Activated CD4-positive, CD25-positive, alpha-beta regulatory T cell treated with anti-CD3 and anti-CD28 coated beads, Interleukin-2, amount 50 U/mL, for 16 hours (primary cell): ENCODE results near the gene IL4I1.
A peak's percentile ranks its signal among the peaks of the same experiment; 100 is the strongest.

ENCODE experiments used
- DNase-seq: peaks from one replicate; pipeline ENCODE4 v3.0.0-alpha.2; 2020; ENCODE audit warnings: low read depth, low spot score

Gene IL4I1

DNA sequence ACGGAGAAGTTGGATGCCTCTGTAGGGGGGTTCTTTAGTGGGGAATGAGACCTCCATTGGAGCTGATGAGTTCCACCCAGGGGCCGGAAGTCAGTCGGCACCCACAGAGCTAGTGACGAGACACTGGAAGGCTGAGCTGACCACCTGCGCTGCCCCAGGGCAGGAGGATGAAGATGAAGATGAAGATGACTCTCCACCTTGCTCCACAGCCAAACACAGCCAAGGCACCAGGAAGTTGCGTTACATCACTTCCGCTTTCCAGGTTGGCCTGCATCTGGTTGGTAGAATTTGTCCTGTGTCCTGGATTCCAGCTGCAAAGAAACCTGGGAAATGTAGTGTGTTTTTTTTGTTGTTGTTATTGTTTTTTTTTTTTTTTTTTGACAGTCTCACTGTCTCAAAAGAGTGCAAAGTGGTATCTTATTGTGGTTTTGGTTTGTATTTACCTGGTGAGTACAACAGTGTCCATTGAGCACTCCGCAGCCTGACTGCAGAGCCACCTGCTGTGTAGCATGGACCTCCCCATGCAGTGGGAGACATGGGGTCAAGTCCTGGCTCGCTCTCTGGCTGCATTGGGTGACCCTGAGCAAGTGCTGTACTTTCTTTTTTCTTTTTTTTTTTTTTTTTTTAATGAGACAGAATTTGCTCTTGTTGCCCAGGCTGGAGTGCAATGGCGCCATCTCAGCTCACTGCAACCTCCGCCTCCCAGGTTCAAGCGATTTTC, 17.3 kb downstream of the IL4I1 start:
- no peak for DNase-seq

DNA sequence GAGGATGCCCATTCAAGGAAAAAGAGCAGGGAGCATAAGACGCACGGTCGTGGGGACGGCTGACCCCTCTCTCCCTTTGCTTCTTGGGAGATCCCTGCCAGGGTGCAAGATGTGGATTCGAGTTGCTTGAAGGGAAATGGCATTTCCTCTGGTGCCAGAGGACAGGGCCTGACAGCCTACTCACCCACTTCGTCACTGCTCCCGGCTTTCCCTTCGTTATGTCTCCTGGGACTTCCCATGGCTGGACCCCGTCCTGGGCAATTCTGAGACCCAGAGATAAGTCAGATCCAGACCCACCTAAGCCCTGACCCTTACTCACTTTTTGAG, 18.0 kb downstream of the IL4I1 start:
- DNase-seq: no peak

DNA sequence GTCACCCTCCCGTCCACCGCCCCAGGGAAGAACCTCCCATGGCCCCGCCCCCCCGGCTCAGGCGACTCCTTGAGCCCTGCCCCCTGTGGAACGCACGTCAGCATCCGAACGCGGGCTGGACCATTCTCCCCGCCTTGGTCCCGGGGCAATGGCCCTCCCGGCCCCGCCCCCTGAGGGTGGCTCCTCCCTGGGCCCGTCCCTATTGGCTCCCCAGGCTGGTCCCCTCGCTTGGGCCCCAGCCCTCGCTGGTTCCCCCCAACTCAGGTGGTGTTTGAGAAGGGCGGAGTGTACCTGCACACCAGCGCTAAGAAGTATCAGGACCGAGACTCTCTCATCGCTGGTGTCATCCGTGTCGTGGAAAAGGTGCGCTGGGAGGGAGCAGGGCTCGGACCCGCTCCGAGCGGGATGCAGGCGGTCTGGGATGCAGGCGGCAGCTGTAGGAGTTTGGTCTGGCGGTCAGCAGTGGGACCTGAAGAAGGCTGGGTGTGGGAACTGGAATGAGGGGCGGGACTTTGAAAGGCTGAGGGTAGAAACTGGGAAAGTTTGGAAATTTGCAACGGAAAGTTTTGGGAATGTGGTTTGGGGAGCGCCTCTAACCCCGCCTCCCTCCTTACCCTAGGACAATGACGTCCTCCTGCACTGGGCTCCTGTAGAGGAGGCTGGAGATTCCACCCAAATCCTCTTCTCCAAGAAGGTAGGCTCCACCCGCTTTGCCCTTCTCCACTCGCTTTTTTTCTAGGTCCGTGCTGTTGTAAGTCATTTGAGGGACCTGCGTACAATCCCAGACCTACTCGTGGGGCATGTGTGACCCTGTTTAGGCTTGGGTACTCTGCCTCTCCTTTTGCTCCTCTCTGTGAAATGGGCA, 18.6 kb downstream of the IL4I1 start:
- DNase-seq: peak; percentile 99

DNA sequence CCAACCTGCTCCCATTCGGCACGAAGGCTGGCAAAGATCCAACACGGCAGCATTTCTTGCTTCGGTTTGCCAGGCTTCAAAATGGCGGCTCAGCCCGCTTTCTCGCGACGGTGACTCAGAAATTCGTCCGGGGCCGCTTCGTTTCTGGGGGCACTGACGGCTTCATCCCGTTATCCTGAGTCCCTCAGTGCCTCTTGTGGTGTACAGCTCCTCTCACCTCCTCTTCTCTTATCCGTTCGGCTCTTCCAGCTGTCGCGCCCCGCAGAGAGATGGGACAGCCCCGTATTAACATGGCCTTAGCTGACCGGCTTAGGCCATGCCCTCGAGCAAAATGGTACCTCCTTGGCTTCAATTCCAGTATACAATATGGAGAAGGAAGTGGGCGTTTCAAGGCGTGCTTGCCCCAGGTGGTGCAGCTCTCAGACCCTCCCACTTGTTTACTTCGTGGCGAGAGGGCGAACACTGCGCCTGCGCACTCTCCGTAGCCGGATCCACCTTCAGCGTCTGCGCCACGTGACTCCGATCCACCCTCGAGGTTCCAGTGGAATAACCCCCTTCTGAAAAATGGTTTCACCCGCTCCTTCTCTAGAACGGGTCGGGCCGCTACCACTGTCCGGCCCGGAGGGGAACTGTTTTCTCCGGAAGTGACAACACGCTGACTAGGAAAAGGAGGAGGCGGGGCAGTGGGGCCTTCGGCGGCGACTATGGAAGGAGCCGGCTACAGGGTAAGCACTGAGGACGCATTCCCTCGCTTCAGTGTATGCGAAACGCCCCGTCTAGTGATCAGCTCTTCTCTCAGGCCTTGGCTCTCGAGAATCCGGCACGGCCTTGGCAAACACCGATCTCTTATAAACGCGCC, 19.4 kb downstream of the IL4I1 start, which contains the start of the genes AKT1S1 and TBC1D17:
AKT1S1 (minus strand) TSS at position 336 of the 859 bp plus-strand sequence. CDS start 4,060 bp downstream, outside the sequence.
TBC1D17 (plus strand) TSS at position 683 of the 859 bp plus-strand sequence; CDS start at position 705, 22 bp downstream.
- DNase-seq: peak; percentile 95

DNA sequence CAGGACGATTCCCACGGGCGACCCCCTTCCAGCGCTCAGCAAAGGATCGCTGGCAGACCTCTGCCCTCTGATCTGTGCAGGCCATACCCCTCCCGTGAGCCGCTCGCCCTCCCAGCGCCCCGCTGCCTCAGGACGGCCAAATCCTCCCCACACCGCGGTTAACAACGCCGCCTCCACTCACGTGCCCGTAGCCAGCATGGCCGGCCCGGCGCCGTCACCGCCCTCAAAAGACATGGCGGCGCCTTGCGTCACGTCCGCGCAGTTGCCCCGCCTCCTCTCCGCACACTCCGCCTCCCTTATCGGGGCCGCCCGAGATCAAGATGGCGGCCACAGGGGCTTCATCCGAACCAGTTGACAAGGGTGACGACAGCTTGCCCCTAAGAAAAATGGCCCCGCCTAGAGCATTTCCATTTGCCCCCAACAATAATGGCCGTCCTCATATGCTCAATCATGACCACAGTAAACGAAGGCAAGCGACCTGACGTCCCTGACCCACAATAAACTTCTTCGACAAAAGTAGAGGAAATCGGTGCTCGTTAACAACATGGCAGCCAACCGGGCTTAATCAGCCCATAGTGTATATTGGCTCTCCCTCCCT, 20.2 kb downstream of the IL4I1 start:
- peak; percentile 95 for DNase-seq

DNA sequence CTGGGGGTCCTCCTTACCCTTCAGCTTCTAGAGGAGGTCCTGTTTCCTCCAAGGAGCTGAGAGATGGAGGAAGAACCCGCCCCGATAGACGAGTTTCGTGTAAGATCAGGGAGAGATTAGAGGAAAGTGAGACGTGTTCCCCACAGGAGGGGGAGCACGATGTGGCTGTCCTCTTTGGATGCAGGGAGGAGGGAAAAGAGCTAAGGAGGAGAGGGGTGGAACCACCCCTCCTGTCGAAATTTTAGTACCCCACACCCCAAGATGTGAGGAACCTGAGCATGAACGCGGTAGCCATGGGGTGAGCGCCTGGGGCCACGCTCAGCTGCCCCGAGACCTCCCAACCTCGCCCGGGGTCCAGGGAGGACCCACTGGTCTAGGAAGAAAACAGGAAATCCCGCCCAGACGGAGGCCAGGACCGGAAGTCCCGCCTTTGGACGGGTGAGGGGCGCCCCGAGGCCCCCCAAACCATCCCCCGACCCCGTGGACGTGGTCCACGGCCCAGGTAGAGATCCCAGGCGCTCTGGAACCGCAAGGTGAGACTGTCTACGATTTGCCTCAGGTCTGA, 20.7 kb downstream of the IL4I1 start:
- no peak for DNase-seq

DNA sequence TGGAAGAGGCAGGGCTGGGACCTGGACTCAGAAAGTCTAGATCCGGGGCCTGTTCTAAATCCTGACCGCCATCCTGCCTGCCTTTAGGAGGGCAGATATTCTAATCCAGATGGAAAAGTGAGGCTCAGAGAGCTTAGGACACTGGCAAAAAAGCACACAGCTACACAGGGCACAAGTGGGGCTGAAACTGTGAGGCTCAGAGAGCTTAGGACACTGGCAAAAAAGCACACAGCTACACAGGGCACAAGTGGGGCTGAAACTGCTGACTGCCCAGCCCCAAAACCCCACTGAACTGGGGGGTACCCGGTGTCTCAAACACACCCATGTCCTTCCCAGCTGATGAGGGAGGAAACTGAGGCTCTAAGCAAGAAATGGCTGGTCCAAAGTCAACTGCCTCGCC, 21.5 kb downstream of the IL4I1 start:
- DNase-seq: no peak

DNA sequence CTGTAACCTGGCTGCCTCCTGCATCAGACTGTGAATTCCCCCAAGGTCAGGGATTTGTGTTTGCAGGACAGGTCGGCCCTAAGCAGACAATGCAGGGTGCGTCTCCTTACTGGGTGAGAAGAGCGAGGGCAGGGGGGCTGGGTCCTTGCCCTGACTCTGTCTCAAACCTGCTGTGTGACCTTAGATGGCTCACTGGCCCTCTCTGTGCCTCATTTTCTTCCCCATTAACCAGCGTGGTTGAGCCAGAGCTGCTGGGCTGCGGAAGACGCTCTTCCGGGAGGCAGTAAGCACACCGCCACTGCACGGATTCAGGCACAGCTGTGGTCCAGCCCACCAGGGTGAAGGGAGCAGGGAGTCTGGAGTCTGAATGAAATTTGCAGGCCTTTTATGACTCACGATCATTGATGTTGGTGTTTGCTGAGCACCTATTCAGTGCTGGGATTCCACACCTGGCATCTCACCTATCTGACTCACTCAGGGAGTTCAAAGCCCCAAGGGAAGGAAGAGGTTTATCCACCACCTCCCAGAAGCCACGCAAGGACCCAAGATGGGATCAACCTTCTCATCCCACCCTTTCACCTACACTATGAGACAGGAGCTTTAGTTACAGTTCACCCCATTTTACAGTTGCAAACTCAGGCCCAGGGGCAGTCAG, 22.1 kb downstream of the IL4I1 start:
- no peak for DNase-seq

DNA sequence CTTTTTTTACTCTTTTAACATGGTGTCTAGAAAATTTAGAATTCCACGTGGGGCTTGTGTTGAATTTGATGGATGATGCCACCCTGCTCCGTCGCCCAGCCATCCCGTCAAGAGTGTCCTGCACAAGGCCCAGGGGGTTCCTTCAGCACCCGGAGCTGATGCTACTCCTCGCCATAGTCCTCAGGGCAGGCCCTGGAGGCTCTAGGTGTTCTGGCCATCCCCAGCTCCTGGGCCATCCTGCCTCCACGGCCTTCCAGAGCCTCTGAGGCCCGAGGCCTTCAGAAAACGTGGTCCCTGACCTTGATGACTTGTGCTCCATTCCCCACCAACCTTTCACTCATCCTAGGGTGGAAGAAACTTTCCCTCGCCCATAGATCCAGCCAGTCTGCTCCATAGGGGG, 22.9 kb downstream of the IL4I1 start:
- DNase-seq: no peak

DNA sequence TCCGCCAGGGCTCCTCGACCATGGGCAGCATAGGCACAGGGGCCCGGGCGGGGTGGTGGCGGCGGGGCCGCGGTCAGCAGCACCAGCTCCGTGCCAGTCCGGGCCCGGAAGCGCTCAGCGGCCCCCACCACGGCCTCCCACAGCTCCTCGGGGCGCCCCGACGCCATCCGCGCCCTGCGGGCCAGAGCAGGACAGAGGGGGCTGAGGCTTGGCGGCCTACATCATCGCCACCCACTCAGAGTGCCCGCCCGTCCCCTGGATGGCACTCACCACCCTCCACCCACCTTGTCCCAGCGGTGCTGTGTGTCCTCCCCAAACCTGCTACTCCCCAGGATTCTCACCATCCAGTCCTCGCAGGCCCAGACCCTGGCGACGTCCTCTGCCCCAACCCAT, 23.6 kb downstream of the IL4I1 start:
- no peak for DNase-seq

DNA sequence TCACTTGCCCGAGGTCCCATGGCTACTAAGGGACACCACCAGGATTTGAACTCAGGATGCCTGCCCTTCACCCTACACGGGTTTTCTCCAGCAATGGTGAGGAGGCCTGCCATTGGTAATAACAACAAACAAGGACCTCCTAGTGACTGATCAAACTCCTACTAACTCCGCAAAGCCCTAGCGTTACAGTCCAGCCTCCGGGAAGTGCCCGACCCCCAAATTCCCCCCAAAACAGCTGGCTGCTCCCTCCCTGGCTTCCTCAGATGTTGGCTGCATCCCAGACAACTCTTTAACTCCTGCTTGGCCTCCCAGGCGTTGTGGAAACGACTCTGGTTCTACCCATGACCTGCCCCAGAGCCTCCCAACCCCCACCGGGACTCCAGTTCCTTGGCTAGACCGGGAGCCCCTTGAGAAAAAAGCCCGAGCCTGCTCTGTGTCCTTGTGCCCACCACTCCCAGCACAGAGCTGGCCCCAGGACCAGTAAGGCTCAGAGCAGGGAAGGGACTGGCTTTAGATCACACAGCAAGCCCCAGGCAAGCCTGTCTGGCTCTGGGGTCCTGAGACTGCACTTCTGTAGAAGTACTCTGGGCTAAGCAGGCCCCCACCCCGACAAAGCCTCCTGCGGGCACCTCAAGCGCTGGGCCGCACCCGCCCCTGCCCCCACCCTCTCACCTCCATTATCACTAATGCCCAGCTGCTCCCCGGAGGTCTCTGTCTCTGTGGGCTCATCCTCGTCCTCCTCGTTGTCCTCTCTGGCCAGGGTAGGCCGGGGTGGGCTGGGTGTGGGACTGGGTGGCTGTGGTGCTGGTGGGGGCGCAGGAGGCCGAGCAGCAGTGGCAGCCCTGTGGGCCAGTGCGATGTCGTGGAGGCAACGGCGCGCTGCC, 24.2 kb downstream of the IL4I1 start:
- DNase-seq: no peak

DNA sequence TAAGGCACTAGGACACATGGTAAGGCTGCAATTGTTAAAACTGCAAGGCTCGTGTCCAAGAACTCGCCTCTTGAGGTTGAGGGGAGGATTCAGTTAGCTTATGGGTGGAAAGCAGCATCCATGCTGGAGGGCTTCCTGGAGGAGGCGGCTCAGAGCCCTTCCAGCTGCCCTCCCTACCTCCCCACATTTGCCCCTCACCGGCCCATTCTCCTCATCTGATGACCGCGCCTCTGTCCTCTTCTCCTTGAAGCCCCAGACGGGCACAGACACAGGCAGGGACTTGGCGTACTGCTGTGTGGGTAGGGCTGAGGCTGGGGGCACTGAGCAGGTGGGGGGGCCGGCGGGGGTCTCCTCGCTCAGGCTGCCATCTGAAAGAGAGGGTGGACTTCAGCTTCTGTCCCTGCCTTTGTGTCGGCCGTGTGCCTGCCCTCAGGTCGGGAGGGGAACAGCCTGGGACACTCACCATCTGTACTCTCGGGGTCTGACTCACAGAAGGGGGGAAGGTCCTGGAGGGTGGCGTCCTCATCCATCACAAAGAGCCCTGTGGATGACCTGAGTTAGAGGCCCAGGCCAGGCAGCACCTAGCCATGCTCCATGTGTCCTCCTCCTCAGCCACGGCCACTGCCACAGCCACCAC, 25.2 kb downstream of the IL4I1 start:
- DNase-seq: no peak

DNA sequence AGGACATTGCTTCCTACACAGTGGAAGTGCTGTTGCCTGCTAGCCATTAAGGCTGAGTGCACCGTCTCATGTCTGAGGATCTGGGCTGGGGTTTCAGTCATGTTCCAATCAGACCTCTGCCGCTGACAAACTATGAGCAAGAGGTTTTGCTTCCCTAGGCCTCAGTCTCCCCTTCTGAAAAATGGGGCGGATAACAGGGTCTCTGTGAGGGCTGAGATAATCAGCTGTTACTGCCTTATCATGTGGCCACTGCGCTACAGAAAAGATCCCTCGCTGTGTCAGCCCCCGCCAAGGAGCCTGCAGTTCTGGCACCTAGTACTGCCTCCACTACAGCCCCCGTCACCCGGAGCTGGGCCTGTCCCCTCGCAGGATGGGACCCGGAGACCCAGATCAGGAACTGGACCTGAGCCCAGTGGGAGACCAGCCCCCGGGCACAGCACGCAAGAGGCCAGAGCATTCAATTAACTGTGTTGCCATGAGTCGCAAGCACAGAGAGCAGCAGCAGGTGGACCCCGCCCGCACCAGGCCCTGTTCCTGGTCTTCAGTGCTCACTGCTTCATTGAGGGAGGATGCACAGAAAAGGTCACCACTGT, 26.3 kb downstream of the IL4I1 start:
- no peak for DNase-seq

DNA sequence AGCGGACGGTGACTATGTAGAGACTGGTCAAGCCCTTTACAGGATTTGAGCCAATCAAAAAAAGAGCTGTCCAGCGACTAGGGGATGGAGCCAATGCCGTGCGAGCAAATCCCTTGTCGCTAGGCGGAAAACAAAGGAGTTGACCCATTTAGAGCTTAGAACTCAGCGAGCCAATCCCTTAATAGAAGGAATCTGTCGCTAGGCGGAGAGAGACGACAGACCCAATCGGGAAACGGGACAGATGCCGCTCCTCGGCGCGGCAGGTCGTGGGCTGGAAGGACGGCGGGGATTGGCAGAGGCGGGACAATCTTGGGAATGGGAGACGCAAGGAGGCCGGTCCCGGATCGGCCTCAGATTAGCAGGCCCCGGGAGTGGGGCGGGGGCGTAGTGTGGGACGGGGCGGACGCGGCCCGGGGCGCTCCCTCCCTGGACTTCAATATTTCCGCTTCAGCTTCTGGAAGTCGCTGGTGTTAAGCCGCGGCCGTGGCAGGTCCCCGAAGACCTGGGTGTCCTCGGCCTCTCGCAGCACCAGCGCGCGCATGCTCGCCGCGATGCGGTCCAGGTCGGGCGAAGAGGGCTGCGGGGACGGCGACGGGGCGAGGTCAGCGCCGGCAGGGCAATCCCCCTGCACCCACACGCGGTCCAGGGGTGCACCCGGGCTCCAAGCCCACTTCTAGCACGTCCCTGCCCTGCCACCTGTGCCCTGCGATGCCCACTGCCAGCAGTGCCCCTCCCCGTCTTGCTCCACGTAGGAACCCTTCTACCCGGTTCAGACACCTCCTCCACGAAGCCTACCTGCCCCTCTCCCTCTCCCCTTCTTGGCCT, 27.0 kb downstream of the IL4I1 start:
- DNase-seq: peak; percentile 85

DNA sequence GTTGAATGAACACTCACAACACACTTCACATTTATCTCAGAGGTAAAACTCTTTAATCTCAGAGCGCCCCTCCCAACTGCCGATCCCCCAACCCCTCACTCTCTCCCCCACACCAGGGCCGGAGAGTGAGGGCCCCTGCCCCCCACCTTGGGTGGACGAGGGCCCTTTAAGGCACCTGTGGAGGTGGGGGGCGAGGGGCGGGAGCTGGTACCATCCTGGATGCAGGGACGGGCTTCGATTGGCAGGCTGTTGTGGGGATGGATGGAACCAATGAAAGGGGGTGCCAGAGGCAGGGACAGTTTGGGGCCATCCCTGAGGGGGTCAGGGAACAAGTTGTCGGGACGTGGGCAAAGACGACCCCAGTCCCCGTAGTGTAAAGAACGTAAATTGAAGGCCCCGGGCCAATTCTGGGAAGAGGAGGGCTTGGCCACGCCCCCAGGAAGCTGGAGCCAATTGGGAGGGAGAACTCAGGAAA, 27.6 kb downstream of the IL4I1 start:
- DNase-seq: no peak

DNA sequence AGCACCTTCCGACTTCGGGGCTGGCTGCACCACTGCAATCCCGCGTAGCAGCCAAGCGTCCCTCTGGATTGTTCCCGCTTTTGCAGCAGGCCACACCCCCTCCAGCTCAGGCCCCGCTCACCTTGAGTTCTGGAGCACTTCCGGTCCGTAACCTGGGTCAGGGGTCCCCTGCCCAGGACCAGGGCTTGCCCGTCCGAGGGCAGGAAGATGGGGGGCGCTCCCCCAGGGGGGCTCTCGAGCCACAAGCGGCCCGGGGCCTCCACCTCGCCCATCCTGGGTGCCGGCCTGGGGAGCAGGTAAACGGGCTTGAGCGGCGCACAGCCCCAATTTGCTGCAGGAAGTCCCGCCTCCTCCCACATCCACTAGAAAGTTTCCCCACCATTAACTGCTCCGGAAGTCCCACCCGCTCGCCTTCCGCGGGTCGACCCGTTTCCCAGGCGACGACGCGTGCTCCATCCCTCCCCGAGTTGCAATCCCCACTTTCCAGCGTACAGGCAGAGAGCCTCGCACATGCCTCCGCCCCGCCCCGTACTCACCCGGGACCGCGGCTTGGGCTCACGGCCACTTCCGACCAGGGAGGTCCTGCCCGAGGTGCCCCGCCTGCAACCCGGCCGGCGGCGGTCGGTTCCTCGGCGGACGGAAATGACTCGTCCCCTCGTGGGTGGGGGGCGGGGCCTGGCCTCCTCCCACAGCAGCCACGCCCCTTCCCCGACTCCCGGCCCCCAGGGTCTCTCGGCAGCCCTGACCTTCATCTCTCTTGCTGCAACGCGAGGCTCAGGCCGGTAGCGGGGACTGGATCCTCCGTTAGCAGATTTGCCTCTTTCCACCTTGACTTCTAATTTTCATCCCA, 29.5 kb downstream of the IL4I1 start, which contains the start of gene PNKP:
PNKP (minus strand) TSS at position 644 of the 850 bp plus-strand sequence; CDS start at position 272, 372 bp downstream.
- peak; percentile 75 for DNase-seq

DNA sequence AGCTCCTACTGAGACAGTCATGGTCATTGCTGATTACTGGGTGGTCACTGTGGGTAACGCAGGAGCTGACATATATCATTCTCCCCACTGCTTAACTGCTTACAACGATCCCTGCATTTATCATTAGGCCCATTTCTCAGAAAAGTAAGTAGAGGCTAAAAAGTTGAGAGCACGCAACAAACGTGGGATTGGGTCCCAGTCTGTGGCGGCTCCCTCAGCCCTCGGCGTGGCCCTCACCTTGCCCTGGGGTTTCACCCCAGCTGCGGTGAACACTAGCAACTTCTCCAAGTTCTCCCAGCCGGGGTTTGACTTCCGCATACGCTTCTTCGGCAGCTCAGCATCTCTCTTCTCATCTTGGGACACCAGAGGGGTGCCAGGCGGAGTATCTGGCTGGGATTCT, 31.8 kb downstream of the IL4I1 start:
- DNase-seq: no peak
